HL-60 (cell line): Measurements from ENCODE around the gene CXCR6.

Experiments used
- CTCF ChIP-seq: IDR thresholded peaks from one replicate; pipeline ENCODE4 v1.5.1; 2011; ENCODE audit warnings: low read length, control low read depth, inconsistent platforms; ENCODE audit not compliant: insufficient read depth
- GABPA ChIP-seq: IDR thresholded peaks from 2 replicates; pipeline ENCODE4 v1.6.1; 2012; ENCODE audit warnings: low read depth
- POLR2AphosphoS5 ChIP-seq: IDR thresholded peaks from 2 replicates; pipeline ENCODE4 v1.6.1; 2012; ENCODE audit warnings: low read depth
- REST ChIP-seq: IDR thresholded peaks from 2 replicates; pipeline ENCODE4 v1.6.1; 2012; ENCODE audit warnings: low read depth; ENCODE audit not compliant: insufficient replicate concordance

- TF ChIP-seq CTCF = no peak
- TF ChIP-seq POLR2AphosphoS5 = no peak
- no peak for TF ChIP-seq REST
- TF ChIP-seq GABPA = no peak
Measured at GRCh38 chr3:45957586-45957985, 14.3 kb downstream of the CXCR6 start.
